NB4 (cell line): ENCODE data around the gene PAPSS2.
A peak's percentile ranks its signal among the peaks of the same experiment; 100 is the strongest.

Experiments used
- DNase-seq: peaks from one replicate; pipeline ENCODE4 v3.0.0; 2010; ENCODE audit warnings: low read depth
- H3K4me3 ChIP-seq: one replicate; pipeline ENCODE4 v1.5.1; 2011; ENCODE audit warnings: mild to moderate bottlenecking, low read depth, low read length, moderate library complexity
- CTCF ChIP-seq: IDR thresholded peaks from one replicate; pipeline ENCODE4 v1.5.1; 2012; ENCODE audit warnings: low read depth, low read length
- MYC ChIP-seq: IDR thresholded peaks from 2 replicates; pipeline ENCODE4 v1.6.1; 2011; ENCODE audit warnings: low read depth, low read length
- POLR2A ChIP-seq: IDR thresholded peaks from 2 replicates; pipeline ENCODE4 v1.6.1; 2011; ENCODE audit warnings: mild to moderate bottlenecking; ENCODE audit not compliant: insufficient read length; ENCODE audit errors: extremely low read depth
- TF ChIP-seq, protein P1 (sequence below): IDR thresholded peaks from 2 replicates; pipeline ENCODE4 v1.6.1; 2011; ENCODE audit warnings: low read depth, low read length

PAPSS2 gene

DNA sequence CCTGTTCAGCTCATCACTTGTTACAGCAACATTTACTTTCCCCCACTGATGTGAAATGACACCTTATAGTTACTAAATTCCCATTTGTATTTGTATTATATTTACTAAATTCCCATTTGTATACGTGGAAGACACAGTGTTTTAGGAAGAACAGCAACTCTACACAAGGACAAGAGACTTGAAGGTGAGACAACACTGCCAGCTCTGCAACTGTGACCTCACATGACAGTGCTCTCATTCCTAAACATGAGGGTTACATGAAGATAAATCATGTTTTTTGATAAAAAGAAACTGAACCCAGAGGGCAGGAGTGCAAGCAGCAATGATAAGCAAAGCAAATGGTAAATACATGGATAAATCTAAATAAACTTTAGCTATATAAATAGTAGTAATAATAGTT, 98.0 kb downstream of the PAPSS2 start:
- no peak for DNase-seq

DNA sequence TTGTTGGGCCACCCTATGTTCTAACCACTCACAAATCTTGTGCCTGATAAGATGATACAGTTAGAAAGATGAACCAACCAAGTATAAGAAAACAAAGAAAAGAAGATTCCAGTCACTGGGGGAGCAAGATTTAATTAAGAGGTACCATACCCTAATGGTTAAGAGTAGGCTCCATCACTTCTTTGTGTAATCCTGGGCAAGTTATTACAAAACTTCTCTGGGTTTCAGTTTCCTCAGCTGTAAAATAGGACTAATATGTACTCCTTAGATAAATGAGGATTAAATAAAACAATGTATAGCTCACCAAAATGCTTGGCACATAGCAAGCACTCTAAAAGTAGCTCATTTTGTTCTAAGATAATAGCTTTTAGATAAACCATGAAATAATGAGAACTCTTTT, 99.9 kb downstream of the PAPSS2 start:
- TF ChIP-seq CTCF = no peak
- TF ChIP-seq, protein P1, sequence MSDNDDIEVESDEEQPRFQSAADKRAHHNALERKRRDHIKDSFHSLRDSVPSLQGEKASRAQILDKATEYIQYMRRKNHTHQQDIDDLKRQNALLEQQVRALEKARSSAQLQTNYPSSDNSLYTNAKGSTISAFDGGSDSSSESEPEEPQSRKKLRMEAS = no peak
- TF ChIP-seq MYC = no peak
- no peak for TF ChIP-seq POLR2A
- no peak for DNase-seq
- H3K4me3 ChIP-seq = no peak overlapping the region

More for the DNA sequence above, 98.0 kb downstream of the PAPSS2 start:
- TF ChIP-seq, protein P1 = no peak
- TF ChIP-seq CTCF (no peak), MYC (no peak), POLR2A (no peak)
- H3K4me3 ChIP-seq = no peak overlapping the region

DNA sequence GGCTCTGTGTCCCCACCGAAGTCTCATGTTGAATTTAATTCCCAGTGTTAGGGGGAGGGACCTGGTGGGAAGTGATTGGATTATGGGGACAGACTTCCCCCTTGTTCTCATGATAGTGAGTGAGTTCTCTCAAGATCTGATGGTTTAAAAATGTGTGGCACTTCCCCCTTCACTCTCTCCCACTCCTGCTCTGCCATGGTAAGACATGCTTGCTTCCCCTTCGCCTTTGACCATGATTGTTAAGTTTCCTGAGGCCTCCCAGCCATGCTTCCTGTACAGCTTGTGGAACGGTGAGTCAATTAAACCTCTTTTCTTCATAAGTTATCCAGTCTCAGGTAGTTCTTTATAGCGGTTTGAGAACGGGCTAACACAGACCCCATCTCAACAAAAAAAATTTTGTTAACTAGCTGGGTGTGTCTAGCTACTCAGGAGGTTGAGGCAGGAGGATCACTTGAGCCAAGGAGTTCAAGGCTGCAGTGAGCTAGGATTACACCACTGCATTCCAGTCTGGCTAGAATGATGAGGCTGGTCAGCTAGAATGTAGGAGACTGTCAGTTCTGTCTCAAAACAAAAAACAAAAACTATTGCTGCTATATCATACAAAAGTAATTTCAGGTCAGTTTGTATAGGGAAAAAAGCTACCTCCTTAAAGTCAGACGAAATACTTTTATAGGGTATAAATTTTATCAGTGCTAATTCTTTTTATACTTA, 100.7 kb downstream of the PAPSS2 start:
- H3K4me3 ChIP-seq = no peak overlapping the region
- TF ChIP-seq, protein P1 = no peak
- TF ChIP-seq POLR2A = no peak
- no peak for TF ChIP-seq CTCF
- TF ChIP-seq MYC = no peak
- DNase-seq = peak; percentile 86

GRCh38 chr10:87761153-87761552, 101.5 kb downstream of the PAPSS2 start:
- TF ChIP-seq MYC = no peak
- TF ChIP-seq, protein P1 = no peak
- no peak for TF ChIP-seq CTCF
- no peak for TF ChIP-seq POLR2A
- DNase-seq = no peak
- no peak overlapping the region for H3K4me3 ChIP-seq

DNA sequence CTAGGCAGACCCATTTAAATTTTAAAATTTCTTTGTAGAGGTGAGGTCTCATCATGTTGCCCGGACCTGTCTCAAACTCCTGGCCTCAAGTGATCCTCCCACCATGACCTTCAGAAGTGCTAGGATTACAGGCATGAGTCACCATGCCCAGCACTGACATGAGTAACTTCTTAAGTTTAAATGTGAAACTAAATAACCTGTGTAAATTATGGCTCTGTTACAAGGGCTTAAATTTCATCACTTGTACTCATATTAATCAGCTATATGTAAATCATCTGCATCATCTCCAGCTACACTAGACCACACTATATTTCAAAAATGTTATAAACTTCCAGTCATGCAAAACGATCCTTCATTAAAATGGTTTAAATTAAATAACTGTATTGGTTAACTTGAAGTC, 102.2 kb downstream of the PAPSS2 start:
- TF ChIP-seq, protein P1 = no peak
- TF ChIP-seq POLR2A (no peak), CTCF (no peak), MYC (no peak)
- peak; percentile 82 for DNase-seq
- no peak overlapping the region for H3K4me3 ChIP-seq
